B cell (primary cell): Measurements from ENCODE around the gene ADARB2. TPM values are rescaled to one million over a fixed set of nuclear protein-coding genes. Genes with fewer than 3 reads are reported as not detected.

Source experiments
- ATAC-seq: fragments of 200-7000 bp; cut with Tn5 transposase; one replicate; pipeline ENCODE4 v1.10.0; 2021; ENCODE audit warnings: low read depth, mild to moderate bottlenecking, moderate number of reproducible peaks, moderate library complexity
- CTCF ChIA-PET: fragments of 350-600 bp; sonication (Branson Sonifier 250); formaldehyde crosslinking; loops from one replicate; lab custom pipeline; 2021; ENCODE audit warnings: antibody characterized with exemption, inconsistent platforms; lab: Charles Lee
- POLR2A ChIA-PET: fragments of 350-600 bp; sonication (Branson Sonifier 250); formaldehyde crosslinking; loops from one replicate; lab custom pipeline; 2021; ENCODE audit warnings: antibody characterized with exemption; lab: Charles Lee
- DNase-seq: peaks from one replicate; pipeline ENCODE4 v3.0.0; 2013
- H2AFZ ChIP-seq: 2 replicates; pipeline ENCODE4 v1.6.1; 2012; ENCODE audit warnings: mild to moderate bottlenecking, low read depth, low read length; ENCODE audit not compliant: insufficient read depth, poor library complexity, severe bottlenecking
- H3K27ac ChIP-seq, 2 donors: 1 replicate in 1 of 2; 2 replicates in 1 of 2; pipeline ENCODE4 v1.5.1; 2012 to 2013; ENCODE audit warnings: low read length in 2 of 2, mild to moderate bottlenecking in 2 of 2, moderate library complexity in 1 of 2
- H3K27me3 ChIP-seq, 4 experiments: fragments of 200-600 bp in 1 of 4; sonication (generic) in 1 of 4; replicated peaks in 1 of 4; 1 replicate in 2 of 4; 2 replicates in 2 of 4; pipeline versions ENCODE4 v1.6.1 to v1.7.0; 2013 to 2016; ENCODE audit warnings: low read length in 3 of 4, mild to moderate bottlenecking in 2 of 4, mixed read lengths in 1 of 4, moderate library complexity in 1 of 4; ENCODE audit not compliant: insufficient read depth in 4 of 4, control insufficient read depth in 3 of 4; ENCODE audit errors: control extremely low read depth in 1 of 4
- H3K36me3 ChIP-seq, 2 experiments: replicated peaks in 1 of 2; 1 replicate in 1 of 2; 2 replicates in 1 of 2; pipeline versions ENCODE4 v1.6.1 to v1.7.1; 2013; ENCODE audit warnings: low read length in 1 of 2; ENCODE audit not compliant: insufficient read depth in 2 of 2, control insufficient read depth in 1 of 2; ENCODE audit errors: control extremely low read depth in 1 of 2, extremely low read depth in 1 of 2
- H3K4me1 ChIP-seq, 2 donors: fragments of 200-600 bp in 1 of 2; sonication (generic) in 1 of 2; 1 replicate in 1 of 2; 2 replicates in 1 of 2; pipeline versions ENCODE4 v1.5.1 to v1.6.1; 2013 to 2017; ENCODE audit warnings: low read length in 2 of 2; ENCODE audit not compliant: control insufficient read depth in 2 of 2, insufficient read depth in 2 of 2
- H3K4me2 ChIP-seq: replicated peaks from 2 replicates; pipeline ENCODE3; 2012; ENCODE audit warnings: mild to moderate bottlenecking, low read depth, low read length; ENCODE audit not compliant: poor library complexity, severe bottlenecking
- H3K4me3 ChIP-seq, 5 experiments: fragments of 200-600 bp in 1 of 5; sonication (generic) in 1 of 5; 1 replicate in 3 of 5; 2 replicates in 2 of 5; pipeline versions ENCODE4 v1.5.1 to v1.7.0; 2011 to 2016; ENCODE audit warnings: low read length in 4 of 5, mild to moderate bottlenecking in 4 of 5, low read depth in 2 of 5, control low read depth in 1 of 5, moderate library complexity in 1 of 5; ENCODE audit not compliant: insufficient read depth in 1 of 5; ENCODE audit errors: control extremely low read depth in 1 of 5, extremely low read depth in 1 of 5
- H3K79me2 ChIP-seq: fragments of 200-600 bp; sonication (generic); one replicate; pipeline ENCODE4 v1.6.0; 2016; ENCODE audit warnings: low read length; ENCODE audit not compliant: control insufficient read depth, insufficient read depth
- H3K9ac ChIP-seq: fragments of 200-600 bp; sonication (generic); 2 replicates; pipeline ENCODE4 v1.6.1; 2017; ENCODE audit warnings: mild to moderate bottlenecking, low read length, moderate library complexity
- H3K9me3 ChIP-seq, 3 donors: one replicate each; pipeline versions ENCODE4 v1.6.1 to v1.7.1; 2013; ENCODE audit warnings: low read length in 2 of 3; ENCODE audit not compliant: control insufficient read depth in 2 of 3, insufficient read depth in 1 of 3; ENCODE audit errors: control extremely low read depth in 1 of 3
- H4K20me1 ChIP-seq: 2 replicates; pipeline ENCODE4 v1.6.0; 2012; ENCODE audit warnings: mild to moderate bottlenecking, low read length; ENCODE audit not compliant: insufficient read depth, control insufficient read depth, poor library complexity, severe bottlenecking
- H3K27ac Mint-ChIP-seq: one replicate; pipeline ENCODE4 v1.8.0; 2021; ENCODE audit warnings: mixed read lengths
- H3K27me3 Mint-ChIP-seq: one replicate; pipeline ENCODE4 v1.8.0; 2021; ENCODE audit warnings: mixed read lengths
- H3K4me1 Mint-ChIP-seq: one replicate; pipeline ENCODE4 v1.8.0; 2021; ENCODE audit warnings: mixed read lengths
- H3K4me3 Mint-ChIP-seq: one replicate; pipeline ENCODE4 v1.8.0; 2021; ENCODE audit warnings: mixed read lengths
- H3K9me3 Mint-ChIP-seq: one replicate; pipeline ENCODE4 v1.8.0; 2022; ENCODE audit warnings: mixed read lengths; ENCODE audit not compliant: insufficient read depth
- CTCF ChIP-seq: fragments of 200-600 bp; IDR thresholded peaks from one replicate; pipeline ENCODE4 v1.8.0; 2022; ENCODE audit warnings: antibody characterized with exemption, mild to moderate bottlenecking
- EZH2 ChIP-seq: IDR thresholded peaks from 2 replicates; pipeline ENCODE4 v1.6.1; 2012; ENCODE audit warnings: borderline replicate concordance, low read depth, mild to moderate bottlenecking, moderate library complexity, low read length; ENCODE audit not compliant: insufficient read depth, poor library complexity, severe bottlenecking
- WGBS: methylation state at CpG from one replicate; pipeline ENCODE4 v1.1.5; 2013; ENCODE audit warnings: missing lambda C conversion rate; ENCODE audit not compliant: insufficient coverage; 5-methylcytosine and 5-hydroxymethylcytosine counted together
- intact Hi-C: fragments of 100-400 bp; cut with micrococcal nuclease; formaldehyde crosslinking; loops from one replicate; pipeline ENCODE4 v1.10.0; 2022
- polyA plus RNA-seq: library from polyadenylated mRNA; depleted of rRNA; stranded (reverse); fragments of >200 nt; gene quantifications from 2 replicates; pipeline ENCODE4 v1.2.3, GENCODE V29; 2012
- total RNA-seq, 2 donors: library from RNA; stranded (reverse); fragments of 120-200 nt in 1 of 2; gene quantifications; 1 replicate in 1 of 2; 2 replicates in 1 of 2; pipeline versions ENCODE4 v1.2.3 to v1.2.4, GENCODE V29; 2013 to 2022

Gene ADARB2
- total and polyA plus RNA-seq, 2 donors (not counting 1 experiment from before 2014, with no cell fraction given), result 0.13 to 0.96 TPM

DNA sequence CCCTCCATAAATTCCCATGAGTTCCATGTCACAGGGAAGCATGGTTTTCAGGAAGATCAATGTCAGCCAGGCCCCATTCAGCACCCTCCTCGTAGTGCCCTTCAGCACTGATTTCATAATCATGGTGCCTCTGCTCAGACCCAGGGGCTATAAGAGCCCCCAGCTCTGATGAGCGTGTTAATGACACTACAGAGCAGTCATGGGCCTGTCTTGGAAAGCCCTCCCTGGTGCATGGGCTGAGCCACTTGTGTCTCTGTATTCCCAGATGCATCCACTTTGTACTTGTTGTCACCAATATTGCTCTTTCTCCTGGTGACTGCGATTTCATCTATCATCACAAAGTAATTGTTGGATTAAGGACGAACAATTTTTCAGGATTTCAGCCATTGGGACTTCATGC, 154.6 kb downstream of the ADARB2 start:
- intact Hi-C loops, result no loop called here
- Histone ChIP-seq H3K36me3 (no peaks in the 10 kb centered on the region), H3K79me2 (no peaks in the 10 kb centered on the region), H4K20me1 (no peaks in the 10 kb centered on the region), H3K4me1 (peaks cover 16 to 17% of the 10 kb centered on the region in 2 donors), H3K9ac (no peak overlapping the region), H3K27ac (no peak overlapping the region), H3K9me3 (peaks cover 0 to 11% (median 2%) of the 10 kb centered on the region in 3 donors), H3K4me2 (no peak overlapping the region), H3K27me3 (no peaks in the 10 kb centered on the region), H2AFZ (no peak overlapping the region), H3K4me3 (no peak overlapping the region)
- no peak overlapping the region for H3K4me3 Mint-ChIP-seq
- ChIA-PET CTCF (no interaction called here), POLR2A (no interaction called here)
- H3K4me1 Mint-ChIP-seq, result peaks cover 33% of the 10 kb centered on the region
- peaks cover 1% of the 10 kb centered on the region for H3K27me3 Mint-ChIP-seq
- ATAC-seq (no peak), DNase-seq (no peak)
- 69% methylated on average over 2 of the region's 4 CpGs for WGBS
- H3K9me3 Mint-ChIP-seq, result peaks cover 3% of the 10 kb centered on the region
- no peak overlapping the region for H3K27ac Mint-ChIP-seq
- TF ChIP-seq EZH2, result no peak
- no peak for TF ChIP-seq CTCF

GRCh38 chr10:1581189-1581588, 156.1 kb downstream of the ADARB2 start:
- Histone ChIP-seq H3K36me3 (no peaks in the 10 kb centered on the region), H3K4me2 (no peak overlapping the region), H3K4me1 (peaks cover 31 to 32% of the 10 kb centered on the region in 2 donors), H3K9ac (no peak overlapping the region), H4K20me1 (no peaks in the 10 kb centered on the region), H3K9me3 (peaks cover 0 to 6% (median 0%) of the 10 kb centered on the region in 3 donors), H3K27me3 (no peaks in the 10 kb centered on the region), H3K79me2 (no peaks in the 10 kb centered on the region), H2AFZ (no peak overlapping the region), H3K27ac (no peak overlapping the region), H3K4me3 (no peak overlapping the region)
- POLR2A ChIA-PET, result no interaction called here
- WGBS, result 67% methylated on average over 10 of the region's 11 CpGs
- H3K27me3 Mint-ChIP-seq, result peaks cover 4% of the 10 kb centered on the region
- ATAC-seq, result no peak
- intact Hi-C loops, result no loop called here
- CTCF ChIA-PET, result interaction anchor here (1.5 kb wide), 2 partner anchors 135 to 155 kb away, joined by 4 read pairs; no protein-coding TSS in a partner anchor
- no peak for TF ChIP-seq EZH2
- no peak for TF ChIP-seq CTCF
- no peak overlapping the region for H3K4me3 Mint-ChIP-seq
- peaks cover 48% of the 10 kb centered on the region for H3K4me1 Mint-ChIP-seq
- no peaks in the 10 kb centered on the region for H3K9me3 Mint-ChIP-seq
- no peak for DNase-seq
- H3K27ac Mint-ChIP-seq, result no peak overlapping the region
